ENCODE results near the gene BAG1. TPM values are rescaled to one million over a fixed set of nuclear protein-coding genes. Genes with fewer than 3 reads are reported as not detected.

Gene BAG1
- total RNA-seq, 1 experiment from 2014 or later, result 51.2 TPM

GRCh38 chr9:33250458-33250995, 14.0 kb downstream of the BAG1 start:
- no peaks in the 10 kb centered on the region for H3K9me3 ChIP-seq
- intact Hi-C loops (cut with micrococcal nuclease; ENCODE audit: unreplicated experiment), result no loop called here
- no peaks in the 10 kb centered on the region for H3K27me3 ChIP-seq (replicated peaks; ENCODE audit: control insufficient read depth, insufficient read depth, low read length)
- peaks cover 4% of the 10 kb centered on the region for H3K36me3 ChIP-seq (ENCODE audit: control insufficient read depth, insufficient read depth, low read length)
- Mint-ChIP-seq H3K4me1 (ENCODE audit: low read depth, unreplicated experiment) (peaks cover 7% of the 10 kb centered on the region), H3K27ac (ENCODE audit: unreplicated experiment) (peak overlapping the region; percentile 43), H3K4me3 (ENCODE audit: unreplicated experiment) (no peak overlapping the region), H3K9me3 (ENCODE audit: unreplicated experiment) (no peaks in the 10 kb centered on the region), H3K27me3 (ENCODE audit: insufficient read depth, unreplicated experiment) (no peaks in the 10 kb centered on the region), H3K36me3 (ENCODE audit: insufficient read depth, unreplicated experiment) (peaks cover 47% of the 10 kb centered on the region)
- ChIA-PET POLR2A (no interaction called here), CTCF (no interaction called here)
- TF ChIP-seq CTCF (IDR thresholded peaks at IDR 0.05; ENCODE audit: insufficient read depth in 1 of 2, low read depth in 1 of 2, low read length in 1 of 2, severe bottlenecking in 1 of 2, unreplicated experiment in 1 of 2), result no peak
- no peak for DNase-seq
- BruUV-seq (replicated peaks), result no TSS peak
- no peak overlapping the region for H3K4me3 ChIP-seq (ENCODE audit: low read depth, low read length)
- no peaks in the 10 kb centered on the region for H3K4me1 ChIP-seq

GRCh38 chr9:33249983-33250382, 14.5 kb downstream of the BAG1 start:
- CTCF ChIA-PET, result no interaction called here
- no peaks in the 10 kb centered on the region for H3K9me3 Mint-ChIP-seq (ENCODE audit: unreplicated experiment)
- DNase-seq, result no peak
- no peak overlapping the region for H3K4me3 ChIP-seq (ENCODE audit: low read depth, low read length)
- H3K27me3 ChIP-seq (replicated peaks; ENCODE audit: control insufficient read depth, insufficient read depth, low read length), result no peaks in the 10 kb centered on the region
- no peak for TF ChIP-seq CTCF (IDR thresholded peaks at IDR 0.05; ENCODE audit: insufficient read depth in 1 of 2, low read depth in 1 of 2, low read length in 1 of 2, severe bottlenecking in 1 of 2, unreplicated experiment in 1 of 2)
- H3K9me3 ChIP-seq, result no peaks in the 10 kb centered on the region
- H3K36me3 ChIP-seq (ENCODE audit: control insufficient read depth, insufficient read depth, low read length), result peaks cover 2% of the 10 kb centered on the region
- no peaks in the 10 kb centered on the region for H3K4me1 ChIP-seq
- BruUV-seq (replicated peaks), result no TSS peak
- peaks cover 45% of the 10 kb centered on the region for H3K36me3 Mint-ChIP-seq (ENCODE audit: insufficient read depth, unreplicated experiment)
- no peak overlapping the region for H3K4me3 Mint-ChIP-seq (ENCODE audit: unreplicated experiment)
- H3K27ac Mint-ChIP-seq (ENCODE audit: unreplicated experiment), result no peak overlapping the region
- H3K27me3 Mint-ChIP-seq (ENCODE audit: insufficient read depth, unreplicated experiment), result no peaks in the 10 kb centered on the region
- intact Hi-C loops (cut with micrococcal nuclease; ENCODE audit: unreplicated experiment), result no loop called here
- POLR2A ChIA-PET, result no interaction called here
- H3K4me1 Mint-ChIP-seq (ENCODE audit: low read depth, unreplicated experiment), result peaks cover 7% of the 10 kb centered on the region

GRCh38 chr9:33249087-33249658, 15.3 kb downstream of the BAG1 start:
- Mint-ChIP-seq H3K9me3 (ENCODE audit: unreplicated experiment) (no peaks in the 10 kb centered on the region), H3K27ac (ENCODE audit: unreplicated experiment) (no peak overlapping the region)

More at GRCh38 chr9:33249087-33249658, 15.3 kb downstream of the BAG1 start:
- H3K36me3 ChIP-seq (ENCODE audit: control insufficient read depth, insufficient read depth, low read length), result no peaks in the 10 kb centered on the region
- Mint-ChIP-seq H3K4me1 (ENCODE audit: low read depth, unreplicated experiment) (peaks cover 7% of the 10 kb centered on the region), H3K27me3 (ENCODE audit: insufficient read depth, unreplicated experiment) (no peaks in the 10 kb centered on the region), H3K36me3 (ENCODE audit: insufficient read depth, unreplicated experiment) (peaks cover 37% of the 10 kb centered on the region), H3K4me3 (ENCODE audit: unreplicated experiment) (no peak overlapping the region)
- POLR2A ChIA-PET, result no interaction called here
- H3K9me3 ChIP-seq, result no peaks in the 10 kb centered on the region
- intact Hi-C loops (cut with micrococcal nuclease; ENCODE audit: unreplicated experiment), result no loop called here
- CTCF ChIA-PET, result no interaction called here
- no TSS peak for BruUV-seq (replicated peaks)
- no peak for DNase-seq
- H3K4me1 ChIP-seq, result no peaks in the 10 kb centered on the region
- H3K4me3 ChIP-seq (ENCODE audit: low read depth, low read length), result no peak overlapping the region
- TF ChIP-seq CTCF (IDR thresholded peaks at IDR 0.05; ENCODE audit: insufficient read depth in 1 of 2, low read depth in 1 of 2, low read length in 1 of 2, severe bottlenecking in 1 of 2, unreplicated experiment in 1 of 2), result no peak
- no peaks in the 10 kb centered on the region for H3K27me3 ChIP-seq (replicated peaks; ENCODE audit: control insufficient read depth, insufficient read depth, low read length)

All from Caco-2 (cell line).